WTC11 (cell line): Measurements from ENCODE around the gene CCDC69. TPM values are rescaled to one million over a fixed set of nuclear protein-coding genes. Genes with fewer than 3 reads are reported as not detected.

Source experiments
- ATAC-seq: fragments of 200-7000 bp; cut with Tn5 transposase; 2 replicates; pipeline ENCODE4 v1.10.0; 2021; ENCODE audit warnings: mild to moderate bottlenecking, moderate library complexity
- CTCF ChIA-PET: fragments of 300-600 bp; sonication (Branson Sonifier 250); formaldehyde crosslinking; loops from one replicate; lab custom pipeline; 2021; ENCODE audit warnings: antibody characterized with exemption; lab: Charles Lee
- POLR2A ChIA-PET: fragments of 350-600 bp; sonication (Branson Sonifier 250); formaldehyde crosslinking; loops from one replicate; lab custom pipeline; 2021; ENCODE audit warnings: antibody characterized with exemption; lab: Charles Lee
- DNase-seq: peaks from one replicate; pipeline ENCODE4 v3.0.0; 2021; ENCODE audit warnings: low spot score
- H3K27ac Mint-ChIP-seq: 2 replicates; pipeline ENCODE4 v1.8.0; 2021; ENCODE audit warnings: mixed read lengths
- H3K27me3 Mint-ChIP-seq: 2 replicates; pipeline ENCODE4 v1.8.0; 2021; ENCODE audit warnings: low read depth, mild to moderate bottlenecking, moderate library complexity, mixed read lengths
- H3K36me3 Mint-ChIP-seq: 2 replicates; pipeline ENCODE4 v1.8.0; 2021; ENCODE audit warnings: mixed read lengths
- H3K4me1 Mint-ChIP-seq: 2 replicates; pipeline ENCODE4 v1.8.0; 2022; ENCODE audit warnings: mixed read lengths
- H3K4me3 Mint-ChIP-seq: 2 replicates; pipeline ENCODE4 v1.8.0; 2021; ENCODE audit warnings: mild to moderate bottlenecking, moderate library complexity, mixed read lengths
- H3K9me3 Mint-ChIP-seq: 2 replicates; pipeline ENCODE4 v1.8.0; 2021; ENCODE audit warnings: mixed read lengths
- AR ChIP-seq: fragments of 250-450 bp; sonication (Bioruptor Pico); IDR thresholded peaks from 2 replicates; pipeline ENCODE4 v1.9.0; 2021; ENCODE audit warnings: mild to moderate bottlenecking
- ATF2 ChIP-seq: sonication (generic); formaldehyde crosslinking; IDR thresholded peaks from 2 replicates; pipeline ENCODE4 v1.8.1; 2022; ENCODE audit warnings: low read depth, missing genetic modification reagents, borderline replicate concordance
- CREB1 ChIP-seq: sonication (generic); formaldehyde crosslinking; IDR thresholded peaks from 2 replicates; pipeline ENCODE4 v1.8.0; 2023; ENCODE audit warnings: mild to moderate bottlenecking, missing genetic modification reagents
- ELF4 ChIP-seq: sonication (generic); formaldehyde crosslinking; IDR thresholded peaks from 2 replicates; pipeline ENCODE4 v1.8.1; 2022; ENCODE audit warnings: low read depth, mild to moderate bottlenecking, moderate library complexity, missing genetic modification reagents
- ESRRA ChIP-seq: sonication (generic); formaldehyde crosslinking; IDR thresholded peaks from 2 replicates; pipeline ENCODE4 v1.8.1; 2022; ENCODE audit warnings: mild to moderate bottlenecking, missing genetic modification reagents, borderline replicate concordance
- IRF1 ChIP-seq: sonication (generic); formaldehyde crosslinking; IDR thresholded peaks from 2 replicates; pipeline ENCODE4 v1.8.0; 2023; ENCODE audit warnings: missing genetic modification reagents
- MYBL2 ChIP-seq: sonication (generic); formaldehyde crosslinking; IDR thresholded peaks from 2 replicates; pipeline ENCODE4 v1.8.1; 2023; ENCODE audit warnings: mild to moderate bottlenecking, moderate library complexity, missing genetic modification reagents
- OVOL2 ChIP-seq: fragments of 250-450 bp; sonication (Bioruptor Pico); IDR thresholded peaks from 2 replicates; pipeline ENCODE4 v1.9.0; 2021; ENCODE audit warnings: mild to moderate bottlenecking, borderline replicate concordance
- PRDM15 ChIP-seq: sonication (generic); formaldehyde crosslinking; IDR thresholded peaks from 2 replicates; pipeline ENCODE4 v1.8.0; 2022; ENCODE audit warnings: missing genetic modification reagents
- TEAD1 ChIP-seq: sonication (generic); formaldehyde crosslinking; IDR thresholded peaks from 2 replicates; pipeline ENCODE4 v1.8.0; 2022; ENCODE audit warnings: mild to moderate bottlenecking, missing genetic modification reagents
- TEAD4 ChIP-seq: sonication (generic); formaldehyde crosslinking; IDR thresholded peaks from 2 replicates; pipeline ENCODE4 v1.8.0; 2022; ENCODE audit warnings: mild to moderate bottlenecking, missing genetic modification reagents
- ZBTB43 ChIP-seq: sonication (generic); formaldehyde crosslinking; IDR thresholded peaks from 2 replicates; pipeline ENCODE4 v1.8.1; 2023; ENCODE audit warnings: mild to moderate bottlenecking, missing genetic modification reagents
- ZNF219 ChIP-seq: sonication (generic); formaldehyde crosslinking; IDR thresholded peaks from 2 replicates; pipeline ENCODE4 v1.8.0; 2023; ENCODE audit warnings: missing genetic modification reagents, mild to moderate bottlenecking, borderline replicate concordance
- ZNF281 ChIP-seq: sonication (generic); formaldehyde crosslinking; IDR thresholded peaks from 2 replicates; pipeline ENCODE4 v1.8.0; 2023; ENCODE audit warnings: mild to moderate bottlenecking, missing genetic modification reagents
- ZNF317 ChIP-seq: sonication (generic); formaldehyde crosslinking; IDR thresholded peaks from 2 replicates; pipeline ENCODE4 v1.8.1; 2023; ENCODE audit warnings: low read depth, mild to moderate bottlenecking, moderate library complexity, missing genetic modification reagents, borderline replicate concordance
- ZNF396 ChIP-seq: fragments of 250-450 bp; sonication (Bioruptor Pico); IDR thresholded peaks from 2 replicates; pipeline ENCODE4 v1.8.0; 2021; ENCODE audit warnings: mild to moderate bottlenecking, moderate library complexity, borderline replicate concordance
- ZNF671 ChIP-seq: fragments of 250-450 bp; sonication (Bioruptor Pico); IDR thresholded peaks from 2 replicates; pipeline ENCODE4 v1.8.0; 2021; ENCODE audit warnings: mild to moderate bottlenecking
- total RNA-seq: library from RNA; stranded (reverse); gene quantifications from 3 replicates; pipeline ENCODE4 v1.2.3, GENCODE V29; 2021

Gene CCDC69
- total RNA-seq, 1 experiment from 2014 or later = 12.4 TPM

GRCh38 chr5:151182976-151183375 lies 40.9 kb downstream of the CCDC69 start (continued):
- TF ChIP-seq AR (CRISPR knock-in tag) (no peak), TEAD1 (CRISPR knock-in tag) (no peak), ELF4 (CRISPR knock-in tag) (no peak)
- TF ChIP-seq, all 79 proteins: peak for 0

GRCh38 chr5:151182524-151182900 lies 41.4 kb downstream of the CCDC69 start:
- peaks cover 16% of the 10 kb centered on the region for H3K4me1 Mint-ChIP-seq
- H3K4me3 Mint-ChIP-seq = no peak overlapping the region
- no peaks in the 10 kb centered on the region for H3K36me3 Mint-ChIP-seq
- DNase-seq = no peak
- peaks cover 3% of the 10 kb centered on the region; the same call in 1 of the 2 replicates for H3K27me3 Mint-ChIP-seq
- CTCF ChIA-PET = no interaction called here
- ATAC-seq = no peak
- TF ChIP-seq OVOL2 (CRISPR knock-in tag) = no peak
- no peak for TF ChIP-seq MYBL2 (CRISPR knock-in tag)
- no peak for TF ChIP-seq ESRRA (CRISPR knock-in tag)
- no peak for TF ChIP-seq ZNF281
- no peak for TF ChIP-seq ZNF671 (CRISPR knock-in tag)
- no peak for TF ChIP-seq TEAD4 (CRISPR knock-in tag)
- no peak for TF ChIP-seq ZBTB43 (CRISPR knock-in tag)
- no peak for TF ChIP-seq ZNF219
- TF ChIP-seq ZNF396 = no peak
- TF ChIP-seq CREB1 = no peak
- TF ChIP-seq ZNF317 (CRISPR knock-in tag) = no peak
- POLR2A ChIA-PET = no interaction called here
- H3K27ac Mint-ChIP-seq = no peak overlapping the region
- no peaks in the 10 kb centered on the region for H3K9me3 Mint-ChIP-seq

GRCh38 chr5:151181818-151182523 lies 41.9 kb downstream of the CCDC69 start:
- ATAC-seq = no peak
- Mint-ChIP-seq H3K27ac (no peak overlapping the region), H3K27me3 (peaks cover 3% of the 10 kb centered on the region; the same call in 1 of the 2 replicates), H3K36me3 (no peaks in the 10 kb centered on the region), H3K4me3 (no peak overlapping the region), H3K4me1 (peaks cover 15% of the 10 kb centered on the region)
- no peak for TF ChIP-seq ATF2 (CRISPR knock-in tag)
- TF ChIP-seq IRF1 (CRISPR knock-in tag) = no peak
- no peak for TF ChIP-seq PRDM15 (CRISPR knock-in tag)
- TF ChIP-seq, all 79 proteins: peak for 0
- no peaks in the 10 kb centered on the region for H3K9me3 Mint-ChIP-seq
- ChIA-PET CTCF (no interaction called here), POLR2A (no interaction called here)
- DNase-seq = no peak
